Liver (tissue), 9 donors: ENCODE results near the gene VSIR. TPM values are rescaled to one million over a fixed set of nuclear protein-coding genes. Genes with fewer than 3 reads are reported as not detected.

ENCODE experiments used
- DNase-seq: peaks from one replicate; pipeline ENCODE4 v3.0.0-alpha.2; 2017; ENCODE audit warnings: low spot score
- H3K27ac ChIP-seq, 2 donors: one replicate each; pipeline ENCODE4 v1.7.0; 2013; ENCODE audit warnings: inconsistent platforms in 2 of 2, low read length in 2 of 2, control low read depth in 1 of 2, low read depth in 1 of 2, mild to moderate bottlenecking in 1 of 2
- H3K27me3 ChIP-seq, 4 donors: one replicate each; pipeline versions ENCODE4 v1.6.1 to v1.7.0; 2013; ENCODE audit warnings: low read length in 3 of 4, inconsistent platforms in 1 of 4, mild to moderate bottlenecking in 1 of 4, moderate library complexity in 1 of 4; ENCODE audit not compliant: control insufficient read depth in 4 of 4, insufficient read depth in 4 of 4
- H3K36me3 ChIP-seq, 4 donors: one replicate each; pipeline versions ENCODE4 v1.6.1 to v1.7.0; 2013; ENCODE audit warnings: low read length in 3 of 4, mild to moderate bottlenecking in 3 of 4, low read depth in 1 of 4, moderate library complexity in 1 of 4; ENCODE audit not compliant: control insufficient read depth in 4 of 4, insufficient read depth in 3 of 4
- H3K4me1 ChIP-seq, 4 donors: one replicate each; pipeline versions ENCODE4 v1.6.1 to v1.7.0; 2013; ENCODE audit warnings: low read length in 3 of 4, mild to moderate bottlenecking in 3 of 4, moderate library complexity in 1 of 4; ENCODE audit not compliant: control insufficient read depth in 4 of 4, insufficient read depth in 4 of 4
- H3K4me3 ChIP-seq, 3 donors: one replicate each; pipeline versions ENCODE4 v1.6.1 to v1.7.0; 2013; ENCODE audit warnings: low read length in 3 of 3, control low read depth in 1 of 3, low read depth in 1 of 3, mild to moderate bottlenecking in 1 of 3
- H3K9ac ChIP-seq, 2 donors: one replicate each; pipeline ENCODE4 v1.7.0; 2013; ENCODE audit warnings: low read length in 2 of 2, mild to moderate bottlenecking in 2 of 2, moderate library complexity in 2 of 2, control low read depth in 1 of 2, low read depth in 1 of 2
- H3K9me3 ChIP-seq, 4 donors: one replicate each; pipeline versions ENCODE4 v1.6.1 to v1.7.0; 2013; ENCODE audit warnings: low read length in 3 of 4; ENCODE audit not compliant: control insufficient read depth in 4 of 4
- ATF3 ChIP-seq: IDR thresholded peaks from 2 replicates; pipeline ENCODE4 v1.6.1; 2016; ENCODE audit warnings: antibody characterized with exemption
- CTCF ChIP-seq: fragments of 150-350 bp; IDR thresholded peaks from 2 replicates; pipeline ENCODE4 v1.5.1; 2017; ENCODE audit warnings: improper control_type of control experiment, low read depth, low read length; ENCODE audit not compliant: missing input control
- EGR1 ChIP-seq, 2 donors: IDR thresholded peaks; 2 replicates each; pipeline ENCODE4 v1.6.1; 2016 to 2018; ENCODE audit warnings: antibody characterized with exemption in 2 of 2, low read depth in 2 of 2
- FOXA1 ChIP-seq: IDR thresholded peaks from 2 replicates; pipeline ENCODE4 v1.6.1; 2016; ENCODE audit warnings: antibody characterized with exemption
- FOXA2 ChIP-seq: IDR thresholded peaks from 2 replicates; pipeline ENCODE4 v1.6.1; 2016; ENCODE audit warnings: antibody characterized with exemption
- GABPA ChIP-seq, 2 donors: IDR thresholded peaks in 1 of 2; conservative IDR thresholded peaks in 1 of 2; 2 replicates each; pipeline ENCODE4 v1.6.1; 2016; ENCODE audit warnings: antibody characterized with exemption in 2 of 2, mild to moderate bottlenecking in 1 of 2, moderate library complexity in 1 of 2
- HNF4A ChIP-seq, 2 donors: conservative IDR thresholded peaks; 2 replicates each; pipeline ENCODE4 v1.6.1; 2016; ENCODE audit warnings: antibody characterized with exemption in 2 of 2, mild to moderate bottlenecking in 2 of 2
- HNF4G ChIP-seq: IDR thresholded peaks from 2 replicates; pipeline ENCODE4 v1.6.1; 2016; ENCODE audit warnings: antibody characterized with exemption
- JUND ChIP-seq, 2 donors: IDR thresholded peaks; 2 replicates each; pipeline ENCODE4 v1.6.1; 2016; ENCODE audit warnings: antibody characterized with exemption in 2 of 2
- MAX ChIP-seq: IDR thresholded peaks from 2 replicates; pipeline ENCODE4 v1.6.1; 2016; ENCODE audit warnings: antibody characterized with exemption
- NR2F2 ChIP-seq: IDR thresholded peaks from 2 replicates; pipeline ENCODE4 v1.6.1; 2016; ENCODE audit warnings: antibody characterized with exemption
- RAD21 ChIP-seq, 2 donors: IDR thresholded peaks; 2 replicates each; pipeline ENCODE4 v1.6.1; 2016; ENCODE audit warnings: antibody characterized with exemption in 2 of 2, mild to moderate bottlenecking in 2 of 2
- REST ChIP-seq: IDR thresholded peaks from 2 replicates; pipeline ENCODE4 v1.6.1; 2016; ENCODE audit warnings: antibody characterized with exemption, mild to moderate bottlenecking
- RXRA ChIP-seq, 2 donors: IDR thresholded peaks; 2 replicates each; pipeline ENCODE4 v1.6.1; 2017 to 2018; ENCODE audit warnings: antibody characterized with exemption in 2 of 2, mild to moderate bottlenecking in 1 of 2
- SP1 ChIP-seq: IDR thresholded peaks from 2 replicates; pipeline ENCODE4 v1.6.1; 2018; ENCODE audit warnings: antibody characterized with exemption, mild to moderate bottlenecking
- TAF1 ChIP-seq: conservative IDR thresholded peaks from 2 replicates; pipeline ENCODE4 v1.6.1; 2016; ENCODE audit warnings: antibody characterized with exemption, mild to moderate bottlenecking
- YY1 ChIP-seq: IDR thresholded peaks from 2 replicates; pipeline ENCODE4 v1.6.1; 2016; ENCODE audit warnings: antibody characterized with exemption, mild to moderate bottlenecking
- ZBTB33 ChIP-seq: IDR thresholded peaks from 2 replicates; pipeline ENCODE4 v1.6.1; 2016; ENCODE audit warnings: antibody characterized with exemption
- WGBS: extraction: QIAGEN DNeasy Blood & Tissue Kit; methylation state at CpG from one replicate; pipeline ENCODE4 v1.1.7; 2013; 5-methylcytosine and 5-hydroxymethylcytosine counted together
- polyA plus RNA-seq, 2 donors: library from polyadenylated mRNA; stranded (reverse) in 1 of 2; unstranded in 1 of 2; fragments of 200-250 nt in 1 of 2; fragments of >200 nt in 1 of 2; fragmentation: Nextera tagmentation in 1 of 2; extraction: Ambion mirVana in 1 of 2; gene quantifications; one replicate each; pipeline versions ENCODE4 v1.2.1 to v1.2.3, GENCODE V29; 2013 to 2015
- total RNA-seq, 2 donors: library from RNA; depleted of rRNA; stranded (reverse); fragments of >200 nt; gene quantifications; one replicate each; pipeline ENCODE4 v1.2.3, GENCODE V29; 2014
- donor health status: healthy.
- donor health status: healthy.
- donor health status: healthy.
- donor health status: healthy.
- donor health status: healthy.

The VSIR gene
- total and polyA plus RNA-seq, 4 donors: 7.2 to 12.2 (median 10.8) TPM

GRCh38 chr10:71710519-71710918 is 62.8 kb downstream of the VSIR start:
- no peak for DNase-seq
- H3K9ac ChIP-seq: no peak overlapping the region
- no peak overlapping the region for H3K4me3 ChIP-seq
- no peak overlapping the region for H3K27ac ChIP-seq
- H3K36me3 ChIP-seq: no peaks in the 10 kb centered on the region
- H3K27me3 ChIP-seq: no peaks in the 10 kb centered on the region
- no peak for TF ChIP-seq JUND (IDR thresholded peaks at IDR 0.05)
- TF ChIP-seq REST: no peak
- no peak for TF ChIP-seq YY1
- TF ChIP-seq HNF4A (conservative IDR thresholded peaks at IDR 0.05): no peak
- no peak for TF ChIP-seq EGR1 (IDR thresholded peaks at IDR 0.05; ENCODE audit: low read depth in 2 of 2)
- TF ChIP-seq GABPA (IDR thresholded peaks at IDR 0.05 in 1 of 2, conservative IDR thresholded peaks at IDR 0.05 in 1 of 2): no peak
- TF ChIP-seq NR2F2: no peak
- TF ChIP-seq HNF4G: no peak
- no peak for TF ChIP-seq FOXA1
- TF ChIP-seq ZBTB33: no peak
- no peak for TF ChIP-seq TAF1
- no peak for TF ChIP-seq SP1
- TF ChIP-seq RAD21 (IDR thresholded peaks at IDR 0.05): no peak
- TF ChIP-seq RXRA (IDR thresholded peaks at IDR 0.05): no peak
- no peak for TF ChIP-seq ATF3
- no peak for TF ChIP-seq CTCF
- no peak for TF ChIP-seq MAX
- no peak for TF ChIP-seq FOXA2
- no peaks in the 10 kb centered on the region for H3K9me3 ChIP-seq
- peaks cover 0 to 7% (median under 1%) of the 10 kb centered on the region in 4 donors for H3K4me1 ChIP-seq
- WGBS: 99% methylated on average over 2 of the region's 2 CpGs
